Ascending aorta (tissue), 2 donors: Measurements from ENCODE around the gene MAP3K13. TPM values are rescaled to one million over a fixed set of nuclear protein-coding genes. Genes with fewer than 3 reads are reported as not detected.

Experiments used
- DNase-seq, 2 donors: peaks; one replicate each; pipeline ENCODE4 v3.0.0-alpha.2; 2019; ENCODE audit warnings: low spot score in 2 of 2
- H3K27ac ChIP-seq, 2 donors: fragments of 200-600 bp; sonication (generic); one replicate each; pipeline ENCODE4 v1.5.1; 2016 to 2017; ENCODE audit warnings: mild to moderate bottlenecking in 1 of 2
- H3K27me3 ChIP-seq: fragments of 200-600 bp; sonication (generic); one replicate; pipeline ENCODE4 v1.5.1; 2017
- H3K36me3 ChIP-seq, 2 donors: fragments of 200-600 bp; sonication (generic); one replicate each; pipeline ENCODE4 v1.5.1; 2016
- H3K4me1 ChIP-seq, 2 donors: fragments of 200-600 bp; sonication (generic); one replicate each; pipeline ENCODE4 v1.5.1; 2016 to 2017; ENCODE audit warnings: mild to moderate bottlenecking in 1 of 2
- H3K4me3 ChIP-seq, 2 donors: fragments of 200-600 bp; sonication (generic); one replicate each; pipeline ENCODE4 v1.5.1; 2016 to 2017; ENCODE audit warnings: mild to moderate bottlenecking in 1 of 2
- H3K9me3 ChIP-seq, 2 donors: fragments of 200-600 bp; sonication (generic); one replicate each; pipeline ENCODE4 v1.5.1; 2016
- intact Hi-C: fragments of 100-400 bp; cut with DNase I; formaldehyde crosslinking; loops from one replicate; pipeline ENCODE4 v1.15.1; 2023
- total RNA-seq: library from RNA; depleted of rRNA; stranded (reverse); fragments of >200 nt; gene quantifications from one replicate; pipeline ENCODE4 v1.1.0, GENCODE V29; 2016
- TF ChIP-seq, protein P1 (sequence below), 3 experiments: fragments of 200-600 bp in 2 of 3; fragments of 450-650 bp in 1 of 3; sonication (generic) in 2 of 3; IDR thresholded peaks; one replicate each; pipeline ENCODE4 v1.5.1; 2016 to 2019; ENCODE audit warnings: antibody characterized with exemption in 3 of 3, mild to moderate bottlenecking in 1 of 3, moderate library complexity in 1 of 3

Gene MAP3K13
- total RNA-seq, 1 donor from 2014 or later: 21.9 TPM

DNA sequence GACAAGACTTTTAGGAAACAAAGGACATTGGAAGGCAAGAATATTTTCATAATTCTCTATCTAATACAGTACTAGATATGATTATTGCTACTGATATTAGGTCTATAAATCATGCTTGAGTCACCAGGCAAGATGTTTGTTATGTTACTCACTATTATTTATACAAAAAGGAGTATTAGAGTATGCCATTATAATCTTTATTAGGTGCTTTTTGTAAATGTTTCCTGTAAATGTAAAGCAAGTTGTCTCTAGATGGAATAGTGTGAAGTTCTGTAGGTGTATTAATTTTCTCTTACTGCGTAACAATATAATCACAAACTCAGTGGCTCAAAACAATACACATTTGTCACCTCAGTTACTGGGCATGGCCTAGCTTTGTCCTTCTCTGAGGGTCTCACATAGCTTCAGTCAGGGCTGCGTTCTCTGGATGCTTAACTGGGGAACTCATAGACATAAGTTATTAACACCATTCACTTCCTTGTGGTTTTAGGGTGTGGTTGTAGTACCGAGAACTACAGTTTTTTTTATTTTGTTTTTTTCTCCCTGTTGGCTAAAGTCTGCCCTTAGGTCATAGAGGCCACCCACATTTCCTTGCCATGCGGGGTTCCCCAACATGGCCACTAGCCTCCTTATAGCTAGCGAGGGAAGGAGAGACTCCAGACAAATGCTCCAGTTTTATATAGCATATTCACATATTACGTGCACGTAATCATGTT, 20.3 kb upstream of the MAP3K13 start:
- Histone ChIP-seq H3K9me3 (no peaks in the 10 kb centered on the region), H3K4me1 (no peaks in the 10 kb centered on the region), H3K27me3 (no peaks in the 10 kb centered on the region), H3K4me3 (no peak overlapping the region), H3K36me3 (no peaks in the 10 kb centered on the region), H3K27ac (no peak overlapping the region)
- intact Hi-C loops: no loop called here
- no peak for DNase-seq
- TF ChIP-seq, protein P1, sequence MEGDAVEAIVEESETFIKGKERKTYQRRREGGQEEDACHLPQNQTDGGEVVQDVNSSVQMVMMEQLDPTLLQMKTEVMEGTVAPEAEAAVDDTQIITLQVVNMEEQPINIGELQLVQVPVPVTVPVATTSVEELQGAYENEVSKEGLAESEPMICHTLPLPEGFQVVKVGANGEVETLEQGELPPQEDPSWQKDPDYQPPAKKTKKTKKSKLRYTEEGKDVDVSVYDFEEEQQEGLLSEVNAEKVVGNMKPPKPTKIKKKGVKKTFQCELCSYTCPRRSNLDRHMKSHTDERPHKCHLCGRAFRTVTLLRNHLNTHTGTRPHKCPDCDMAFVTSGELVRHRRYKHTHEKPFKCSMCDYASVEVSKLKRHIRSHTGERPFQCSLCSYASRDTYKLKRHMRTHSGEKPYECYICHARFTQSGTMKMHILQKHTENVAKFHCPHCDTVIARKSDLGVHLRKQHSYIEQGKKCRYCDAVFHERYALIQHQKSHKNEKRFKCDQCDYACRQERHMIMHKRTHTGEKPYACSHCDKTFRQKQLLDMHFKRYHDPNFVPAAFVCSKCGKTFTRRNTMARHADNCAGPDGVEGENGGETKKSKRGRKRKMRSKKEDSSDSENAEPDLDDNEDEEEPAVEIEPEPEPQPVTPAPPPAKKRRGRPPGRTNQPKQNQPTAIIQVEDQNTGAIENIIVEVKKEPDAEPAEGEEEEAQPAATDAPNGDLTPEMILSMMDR (IDR thresholded peaks at IDR 0.05): no peak

DNA sequence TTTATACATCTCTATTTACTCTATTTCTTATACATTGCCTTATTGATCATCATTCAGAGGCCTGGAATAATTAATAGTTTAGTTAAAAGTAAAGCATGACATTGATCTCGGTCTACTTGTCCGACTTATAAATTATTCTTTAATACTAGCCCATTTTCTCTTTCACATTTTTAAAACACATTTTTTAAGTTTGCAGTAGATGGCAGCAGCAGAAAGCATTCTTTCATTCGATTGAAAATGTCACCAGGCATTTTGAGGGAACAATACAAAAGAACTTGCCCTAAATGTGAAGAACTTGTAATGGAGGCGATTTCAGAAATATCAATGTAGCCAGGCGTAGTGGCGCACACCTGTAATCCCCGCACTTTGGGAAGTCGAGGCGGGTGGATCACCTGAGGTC, 15.5 kb upstream of the MAP3K13 start:
- TF ChIP-seq, protein P1 (IDR thresholded peaks at IDR 0.05): no peak
- intact Hi-C loops: no loop called here
- no peaks in the 10 kb centered on the region for H3K36me3 ChIP-seq
- no peak for DNase-seq
- H3K27ac ChIP-seq: no peak overlapping the region
- H3K4me1 ChIP-seq: no peaks in the 10 kb centered on the region
- no peaks in the 10 kb centered on the region for H3K27me3 ChIP-seq
- H3K4me3 ChIP-seq: no peak overlapping the region
- H3K9me3 ChIP-seq: no peaks in the 10 kb centered on the region

DNA sequence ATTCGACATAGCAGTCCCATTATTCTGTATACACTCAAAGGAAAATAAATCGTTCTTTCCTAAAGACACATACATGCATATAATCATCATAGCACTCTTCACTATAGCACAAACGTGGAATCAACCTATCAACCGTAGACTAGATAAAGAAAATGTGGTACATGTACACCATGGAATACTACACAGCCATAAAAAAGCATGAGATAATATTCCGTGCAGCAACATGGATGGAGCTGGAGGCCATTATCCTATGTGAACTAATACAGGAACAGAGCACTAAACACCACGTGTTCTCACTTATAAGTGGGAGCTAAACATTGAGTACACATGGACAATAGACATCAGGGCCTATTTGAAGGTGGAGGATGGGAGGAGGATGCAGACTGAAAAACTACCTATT, 12.1 kb upstream of the MAP3K13 start:
- Histone ChIP-seq H3K36me3 (no peaks in the 10 kb centered on the region), H3K27ac (no peak overlapping the region), H3K9me3 (no peaks in the 10 kb centered on the region), H3K27me3 (no peaks in the 10 kb centered on the region), H3K4me3 (no peak overlapping the region), H3K4me1 (no peaks in the 10 kb centered on the region)
- DNase-seq: no peak
- intact Hi-C loops: no loop called here
- TF ChIP-seq, protein P1 (IDR thresholded peaks at IDR 0.05): no peak

DNA sequence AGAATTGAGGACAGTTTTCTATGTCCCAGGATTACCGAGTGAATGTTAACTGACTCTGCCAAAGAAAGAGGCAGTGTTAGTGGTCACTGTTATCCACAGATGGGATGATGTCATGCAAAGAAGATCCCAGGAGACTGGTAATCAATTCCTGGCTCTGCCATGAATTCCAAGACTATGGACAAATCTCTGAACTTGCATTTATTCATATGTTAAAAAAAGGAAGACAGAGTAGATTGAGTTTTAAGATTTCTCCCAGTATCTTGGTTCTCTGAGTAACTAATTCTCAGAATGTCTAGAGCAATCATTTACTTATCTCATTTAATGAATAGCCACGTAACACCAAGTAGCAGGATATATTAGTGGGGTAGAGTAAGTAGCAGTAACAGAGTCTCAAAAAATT, 11.5 kb upstream of the MAP3K13 start:
- intact Hi-C loops: no loop called here
- TF ChIP-seq, protein P1 (IDR thresholded peaks at IDR 0.05): no peak
- Histone ChIP-seq H3K4me1 (no peaks in the 10 kb centered on the region), H3K9me3 (no peaks in the 10 kb centered on the region), H3K36me3 (no peaks in the 10 kb centered on the region), H3K4me3 (no peak overlapping the region), H3K27me3 (no peaks in the 10 kb centered on the region), H3K27ac (no peak overlapping the region)
- DNase-seq: no peak

DNA sequence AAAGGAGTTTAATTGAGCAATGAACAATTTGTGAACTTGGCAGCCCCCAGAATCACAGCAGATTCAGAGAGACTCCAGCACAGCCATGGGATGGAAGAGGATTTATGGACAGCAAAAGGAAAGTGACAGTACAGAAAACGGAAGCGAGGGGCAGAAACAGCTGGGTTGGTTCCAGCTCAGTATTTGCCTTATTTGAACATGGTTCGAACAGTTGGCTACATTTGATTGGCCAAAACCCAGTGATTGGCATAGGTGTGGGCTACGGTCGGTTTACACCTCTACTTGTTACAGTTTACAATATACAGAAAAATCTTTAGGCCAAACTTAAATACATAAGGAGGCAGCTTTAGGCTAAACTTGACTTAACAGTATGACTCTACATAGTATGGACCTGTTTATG, 9.7 kb upstream of the MAP3K13 start:
- TF ChIP-seq, protein P1 (IDR thresholded peaks at IDR 0.05): no peak
- intact Hi-C loops: no loop called here
- DNase-seq: no peak

More for the DNA sequence above, 9.7 kb upstream of the MAP3K13 start:
- Histone ChIP-seq H3K9me3 (no peaks in the 10 kb centered on the region), H3K4me1 (no peaks in the 10 kb centered on the region), H3K4me3 (no peak overlapping the region), H3K27ac (no peak overlapping the region), H3K27me3 (no peaks in the 10 kb centered on the region), H3K36me3 (no peaks in the 10 kb centered on the region)
